Mesenchymal stem cell (in vitro differentiated cells and primary cell): Measurements from ENCODE around the gene SRSF6.

Source experiments
- DNase-seq: peaks from one replicate; pipeline ENCODE4 v3.0.0-alpha.2; 2013
- H2AFZ ChIP-seq: one replicate; pipeline ENCODE4 v1.6.1; 2013; ENCODE audit warnings: low read depth, mild to moderate bottlenecking, control low read depth, inconsistent platforms, low read length, moderate library complexity
- H2AK5ac ChIP-seq: 2 replicates; pipeline ENCODE4 v1.6.1; 2013; ENCODE audit warnings: low read length, moderate library complexity, mild to moderate bottlenecking, inconsistent platforms; ENCODE audit not compliant: severe bottlenecking
- H2BK120ac ChIP-seq: one replicate; pipeline ENCODE4 v1.6.1; 2013; ENCODE audit warnings: low read depth, mild to moderate bottlenecking, inconsistent platforms, low read length, moderate library complexity
- H2BK12ac ChIP-seq, 2 experiments: one replicate each; pipeline ENCODE4 v1.6.1; 2013; ENCODE audit warnings: inconsistent platforms in 2 of 2, low read length in 2 of 2, mild to moderate bottlenecking in 2 of 2, moderate library complexity in 2 of 2, control low read depth in 1 of 2
- H2BK15ac ChIP-seq: one replicate; pipeline ENCODE4 v1.6.1; 2013; ENCODE audit warnings: mild to moderate bottlenecking, low read depth, inconsistent platforms; ENCODE audit not compliant: poor library complexity, severe bottlenecking
- H2BK5ac ChIP-seq: 2 replicates; pipeline ENCODE4 v1.6.1; 2013; ENCODE audit warnings: low read depth, mild to moderate bottlenecking, low read length, control low read depth, inconsistent platforms; ENCODE audit not compliant: poor library complexity, severe bottlenecking
- H3K14ac ChIP-seq, 2 experiments: one replicate each; pipeline ENCODE4 v1.6.1; 2013; ENCODE audit warnings: inconsistent platforms in 2 of 2, low read length in 2 of 2, control low read depth in 1 of 2, mild to moderate bottlenecking in 1 of 2, moderate library complexity in 1 of 2
- H3K18ac ChIP-seq, 2 experiments: one replicate each; pipeline ENCODE4 v1.6.1; 2013; ENCODE audit warnings: inconsistent platforms in 2 of 2, low read length in 2 of 2, control low read depth in 1 of 2, low read depth in 1 of 2, mild to moderate bottlenecking in 1 of 2
- H3K23ac ChIP-seq, 2 experiments: one replicate each; pipeline ENCODE4 v1.6.1; 2013; ENCODE audit warnings: inconsistent platforms in 2 of 2, low read length in 2 of 2, mild to moderate bottlenecking in 2 of 2, moderate library complexity in 2 of 2, control low read depth in 1 of 2
- H3K27ac ChIP-seq: 2 replicates; pipeline ENCODE4 v1.5.1; 2013; ENCODE audit warnings: mild to moderate bottlenecking, moderate library complexity, low read length, control low read depth, inconsistent platforms; ENCODE audit not compliant: poor library complexity, severe bottlenecking
- H3K27me3 ChIP-seq, 2 experiments: 2 replicates each; pipeline versions ENCODE4 v1.6.1 to v1.7.0; 2013; ENCODE audit warnings: low read length in 2 of 2, mild to moderate bottlenecking in 2 of 2, moderate library complexity in 2 of 2, control low read depth in 1 of 2, inconsistent platforms in 1 of 2; ENCODE audit not compliant: control insufficient read depth in 1 of 2, insufficient read depth in 1 of 2
- H3K36me3 ChIP-seq, 2 experiments: 2 replicates each; pipeline versions ENCODE4 v1.6.1 to v1.7.0; 2013; ENCODE audit warnings: low read length in 2 of 2, control low read depth in 1 of 2, inconsistent platforms in 1 of 2, low read depth in 1 of 2, mild to moderate bottlenecking in 1 of 2; ENCODE audit not compliant: insufficient read depth in 2 of 2, control insufficient read depth in 1 of 2
- H3K4ac ChIP-seq, 2 experiments: one replicate each; pipeline ENCODE4 v1.6.1; 2013; ENCODE audit warnings: inconsistent platforms in 2 of 2, low read length in 2 of 2, mild to moderate bottlenecking in 2 of 2, moderate library complexity in 2 of 2, control low read depth in 1 of 2, low read depth in 1 of 2
- H3K4me1 ChIP-seq: 2 replicates; pipeline ENCODE4 v1.6.1; 2013; ENCODE audit warnings: low read depth, low read length, control low read depth; ENCODE audit not compliant: control insufficient read depth, insufficient read depth
- H3K4me2 ChIP-seq: 2 replicates; pipeline ENCODE4 v1.6.1; 2013; ENCODE audit warnings: low read length, mild to moderate bottlenecking, inconsistent platforms; ENCODE audit not compliant: poor library complexity, severe bottlenecking
- H3K4me3 ChIP-seq, 2 experiments: 2 replicates each; pipeline versions ENCODE4 v1.5.1 to v1.7.0; 2013; ENCODE audit warnings: low read length in 2 of 2, mild to moderate bottlenecking in 2 of 2, control low read depth in 1 of 2, low read depth in 1 of 2; ENCODE audit not compliant: insufficient read depth in 1 of 2
- H3K79me1 ChIP-seq: replicated peaks from 2 replicates; pipeline ENCODE4 v1.6.1; 2013; ENCODE audit warnings: mild to moderate bottlenecking, control low read depth, low read length, inconsistent platforms; ENCODE audit not compliant: poor library complexity, severe bottlenecking
- H3K9ac ChIP-seq: 2 replicates; pipeline ENCODE4 v1.7.0; 2013; ENCODE audit warnings: mild to moderate bottlenecking, low read length, moderate library complexity
- H3K9me3 ChIP-seq: 2 replicates; pipeline ENCODE4 v1.7.0; 2013; ENCODE audit warnings: mild to moderate bottlenecking, low read length; ENCODE audit not compliant: control insufficient read depth
- H4K8ac ChIP-seq: one replicate; pipeline ENCODE4 v1.6.1; 2013; ENCODE audit warnings: inconsistent platforms, mild to moderate bottlenecking, low read length, moderate library complexity
- H4K91ac ChIP-seq: one replicate; pipeline ENCODE4 v1.6.1; 2013; ENCODE audit warnings: mild to moderate bottlenecking, low read length, inconsistent platforms
- WGBS: methylation state at CpG from one replicate; pipeline ENCODE4 v1.1.7; 2013; ENCODE audit warnings: mixed read lengths; 5-methylcytosine and 5-hydroxymethylcytosine counted together

Gene SRSF6

GRCh38 chr20:43477619-43478018 is 19.9 kb downstream of the SRSF6 start:
- H3K9ac ChIP-seq, result no peak overlapping the region
- no peaks in the 10 kb centered on the region for H3K9me3 ChIP-seq
- H3K4me1 ChIP-seq, result peaks cover under 1% of the 10 kb centered on the region
- no peak overlapping the region for H2AK5ac ChIP-seq
- WGBS, result 100% methylated on average over 2 of the region's 4 CpGs
- no peak overlapping the region for H3K27ac ChIP-seq
- no peak overlapping the region for H3K4me2 ChIP-seq
- no peak overlapping the region for H2AFZ ChIP-seq
- H3K4ac ChIP-seq, result no peak overlapping the region
- no peak overlapping the region for H3K4me3 ChIP-seq
- H2BK15ac ChIP-seq, result no peak overlapping the region
- H3K23ac ChIP-seq, result no peak overlapping the region
- no peaks in the 10 kb centered on the region for H3K79me1 ChIP-seq
- H3K14ac ChIP-seq, result no peak overlapping the region
- peaks cover 0 to 7% of the 10 kb centered on the region in 2 experiments for H3K27me3 ChIP-seq
- no peak overlapping the region for H2BK5ac ChIP-seq
- no peak overlapping the region for H2BK12ac ChIP-seq
- no peak overlapping the region for H4K91ac ChIP-seq
- DNase-seq, result no peak
- no peak overlapping the region for H4K8ac ChIP-seq
- H2BK120ac ChIP-seq, result no peak overlapping the region
- peaks cover 0 to 3% of the 10 kb centered on the region in 2 experiments for H3K36me3 ChIP-seq
- H3K18ac ChIP-seq, result no peak overlapping the region

GRCh38 chr20:43490038-43490437 is 32.3 kb downstream of the SRSF6 start:
- Histone ChIP-seq H3K27me3 (peaks cover 0 to 8% of the 10 kb centered on the region in 2 experiments), H3K18ac (no peak overlapping the region), H2BK12ac (no peak overlapping the region), H3K27ac (no peak overlapping the region), H3K9ac (no peak overlapping the region), H4K8ac (no peak overlapping the region), H3K23ac (no peak overlapping the region), H3K79me1 (no peaks in the 10 kb centered on the region), H3K36me3 (no peaks in the 10 kb centered on the region), H2AFZ (no peak overlapping the region), H2AK5ac (no peak overlapping the region), H2BK15ac (no peak overlapping the region), H2BK120ac (no peak overlapping the region), H3K4me2 (no peak overlapping the region), H3K4ac (no peak overlapping the region), H4K91ac (no peak overlapping the region), H2BK5ac (no peak overlapping the region), H3K9me3 (no peaks in the 10 kb centered on the region), H3K14ac (no peak overlapping the region), H3K4me1 (no peaks in the 10 kb centered on the region), H3K4me3 (no peak overlapping the region)
- WGBS, result 78% methylated on average over 2 of the region's 2 CpGs
- no peak for DNase-seq

- no peak overlapping the region for H2AFZ ChIP-seq
- no peak overlapping the region for H2BK120ac ChIP-seq
- peaks cover 0 to 10% of the 10 kb centered on the region in 2 experiments for H3K27me3 ChIP-seq
- H3K36me3 ChIP-seq, result no peaks in the 10 kb centered on the region
- no peak overlapping the region for H3K18ac ChIP-seq
- no peaks in the 10 kb centered on the region for H3K4me1 ChIP-seq
- H3K9me3 ChIP-seq, result no peaks in the 10 kb centered on the region
- no peak overlapping the region for H3K4ac ChIP-seq
- 89% methylated on average over 3 of the region's 3 CpGs for WGBS
- no peak overlapping the region for H3K4me2 ChIP-seq
- H3K23ac ChIP-seq, result no peak overlapping the region
- DNase-seq, result no peak
- H3K9ac ChIP-seq, result no peak overlapping the region
- H2BK5ac ChIP-seq, result no peak overlapping the region
- H4K8ac ChIP-seq, result no peak overlapping the region
- no peak overlapping the region for H3K4me3 ChIP-seq
- no peak overlapping the region for H2BK15ac ChIP-seq
- H3K79me1 ChIP-seq, result no peaks in the 10 kb centered on the region
- no peak overlapping the region for H2BK12ac ChIP-seq
- H2AK5ac ChIP-seq, result no peak overlapping the region
- H4K91ac ChIP-seq, result no peak overlapping the region
- H3K27ac ChIP-seq, result no peak overlapping the region
- no peak overlapping the region for H3K14ac ChIP-seq
Observed at GRCh38 chr20:43492101-43492500, 34.4 kb downstream of the SRSF6 start.

GRCh38 chr20:43495388-43495787 is 37.7 kb downstream of the SRSF6 start:
- Histone ChIP-seq H3K27me3 (peaks cover 0 to 9% of the 10 kb centered on the region in 2 experiments), H2AFZ (no peak overlapping the region), H2BK12ac (no peak overlapping the region), H2BK120ac (no peak overlapping the region), H3K79me1 (no peaks in the 10 kb centered on the region), H2AK5ac (no peak overlapping the region), H3K9me3 (no peaks in the 10 kb centered on the region), H3K4me3 (no peak overlapping the region), H4K8ac (no peak overlapping the region), H3K4me1 (no peaks in the 10 kb centered on the region), H3K27ac (no peak overlapping the region), H4K91ac (no peak overlapping the region), H3K9ac (no peak overlapping the region), H3K4ac (no peak overlapping the region), H2BK5ac (no peak overlapping the region), H3K14ac (no peak overlapping the region), H2BK15ac (no peak overlapping the region), H3K23ac (no peak overlapping the region), H3K36me3 (no peaks in the 10 kb centered on the region), H3K4me2 (no peak overlapping the region), H3K18ac (no peak overlapping the region)
- no peak for DNase-seq
- 61% methylated on average over 2 of the region's 2 CpGs for WGBS
